Ishikawa (cell line): ENCODE measurements around the gene NTN1.

Experiments used
- CEBPB ChIP-seq: IDR thresholded peaks from 2 replicates; pipeline ENCODE4 v1.6.1; 2012
- CREB1 ChIP-seq: IDR thresholded peaks from 2 replicates; pipeline ENCODE4 v1.6.1; 2012; ENCODE audit warnings: low read depth
- EGR1 ChIP-seq: IDR thresholded peaks from 2 replicates; pipeline ENCODE4 v1.6.1; 2012
- EP300 ChIP-seq: IDR thresholded peaks from 2 replicates; pipeline ENCODE4 v1.6.1; 2012; ENCODE audit warnings: borderline replicate concordance
- FOXM1 ChIP-seq: IDR thresholded peaks from 2 replicates; pipeline ENCODE4 v1.6.1; 2012; ENCODE audit warnings: low read depth, borderline replicate concordance
- MAX ChIP-seq: IDR thresholded peaks from 2 replicates; pipeline ENCODE4 v1.6.1; 2012
- NFIC ChIP-seq: IDR thresholded peaks from 2 replicates; pipeline ENCODE4 v1.6.1; 2012
- RAD21 ChIP-seq: IDR thresholded peaks from 2 replicates; pipeline ENCODE4 v1.6.1; 2012; ENCODE audit warnings: low read depth
- REST ChIP-seq: IDR thresholded peaks from 2 replicates; pipeline ENCODE4 v1.6.1; 2012; ENCODE audit warnings: low read depth, mild to moderate bottlenecking
- TAF1 ChIP-seq: IDR thresholded peaks from 2 replicates; pipeline ENCODE4 v1.6.1; 2012; ENCODE audit warnings: low read depth, mild to moderate bottlenecking
- TCF12 ChIP-seq: IDR thresholded peaks from 2 replicates; pipeline ENCODE4 v1.6.1; 2012; ENCODE audit warnings: low read depth
- TEAD4 ChIP-seq: IDR thresholded peaks from 2 replicates; pipeline ENCODE4 v1.6.1; 2012
- USF1 ChIP-seq: IDR thresholded peaks from 2 replicates; pipeline ENCODE4 v1.6.1; 2012
- YY1 ChIP-seq: IDR thresholded peaks from 2 replicates; pipeline ENCODE4 v1.6.1; 2012; ENCODE audit warnings: low read depth
- ZBTB7A ChIP-seq: IDR thresholded peaks from 2 replicates; pipeline ENCODE4 v1.6.1; 2012; ENCODE audit warnings: low read depth

Gene NTN1

GRCh38 chr17:9270921-9271320, 249.6 kb downstream of the NTN1 start:
- no peak for TF ChIP-seq MAX
- no peak for TF ChIP-seq REST
- no peak for TF ChIP-seq NFIC
- TF ChIP-seq EGR1, result no peak
- no peak for TF ChIP-seq FOXM1
- no peak for TF ChIP-seq ZBTB7A
- TF ChIP-seq TAF1, result no peak
- no peak for TF ChIP-seq CEBPB
- TF ChIP-seq USF1, result no peak
- no peak for TF ChIP-seq YY1
- TF ChIP-seq TEAD4, result no peak

GRCh38 chr17:9271989-9272388, 250.7 kb downstream of the NTN1 start:
- no peak for TF ChIP-seq TEAD4
- no peak for TF ChIP-seq REST
- no peak for TF ChIP-seq ZBTB7A
- TF ChIP-seq CREB1, result no peak
- no peak for TF ChIP-seq FOXM1
- TF ChIP-seq CEBPB, result no peak
- no peak for TF ChIP-seq TCF12

- no peak for TF ChIP-seq NFIC
- no peak for TF ChIP-seq TAF1
- TF ChIP-seq MAX, result no peak
- TF ChIP-seq TCF12, result no peak
- no peak for TF ChIP-seq REST
- TF ChIP-seq YY1, result no peak
- TF ChIP-seq EP300, result no peak
- no peak for TF ChIP-seq RAD21
- TF ChIP-seq CREB1, result no peak
Observed at GRCh38 chr17:9272501-9273200, 251.3 kb downstream of the NTN1 start.

- TF ChIP-seq TEAD4, result no peak
- no peak for TF ChIP-seq USF1
- TF ChIP-seq CREB1, result no peak
- TF ChIP-seq YY1, result no peak
- no peak for TF ChIP-seq ZBTB7A
- TF ChIP-seq EP300, result no peak
- no peak for TF ChIP-seq RAD21
- TF ChIP-seq MAX, result no peak
- TF ChIP-seq CEBPB, result no peak
- no peak for TF ChIP-seq EGR1
- no peak for TF ChIP-seq REST
Observed at GRCh38 chr17:9273428-9274391, 252.4 kb downstream of the NTN1 start.
